Mesodermal cell (in vitro differentiated cells): ENCODE results near the gene PLEKHA7.

ENCODE experiments used
- H3K27ac ChIP-seq: 2 replicates; pipeline ENCODE4 v1.7.0; 2013; ENCODE audit warnings: mild to moderate bottlenecking, low read depth, low read length, moderate library complexity; ENCODE audit not compliant: severe bottlenecking
- H3K36me3 ChIP-seq: 2 replicates; pipeline ENCODE4 v1.7.1; 2013; ENCODE audit warnings: mild to moderate bottlenecking, low read length, moderate library complexity; ENCODE audit not compliant: control insufficient read depth, insufficient read depth
- H3K4me1 ChIP-seq: one replicate; pipeline ENCODE4 v1.7.1; 2013; ENCODE audit warnings: mild to moderate bottlenecking, low read length; ENCODE audit not compliant: insufficient read depth, control insufficient read depth, poor library complexity, severe bottlenecking
- H3K4me3 ChIP-seq: 2 replicates; pipeline ENCODE4 v1.7.0; 2013; ENCODE audit warnings: low read length, control low read depth, mild to moderate bottlenecking; ENCODE audit not compliant: insufficient read depth, poor library complexity, severe bottlenecking; ENCODE audit errors: extremely low read depth
- H3K9me3 ChIP-seq: 2 replicates; pipeline ENCODE4 v1.7.1; 2013; ENCODE audit warnings: mild to moderate bottlenecking, low read length, moderate library complexity; ENCODE audit not compliant: control insufficient read depth
- WGBS, 2 experiments: methylation state at CpG; one replicate each; pipeline ENCODE4 v1.1.5; 2013; ENCODE audit warnings: missing lambda C conversion rate in 2 of 2; ENCODE audit not compliant: insufficient coverage in 2 of 2; 5-methylcytosine and 5-hydroxymethylcytosine counted together

The PLEKHA7 gene

GRCh38 chr11:16807306-16807705, 206.9 kb downstream of the PLEKHA7 start:
- Histone ChIP-seq H3K27ac (no peak overlapping the region), H3K36me3 (peaks cover 9% of the 10 kb centered on the region), H3K9me3 (no peaks in the 10 kb centered on the region), H3K4me1 (no peaks in the 10 kb centered on the region), H3K4me3 (no peak overlapping the region)
- WGBS, 2 experiments, result 80 to 94% methylated on average over 1 to 3 of the region's 3 CpGs

- Histone ChIP-seq H3K27ac (no peak overlapping the region), H3K4me3 (no peak overlapping the region), H3K36me3 (peaks cover 9% of the 10 kb centered on the region), H3K9me3 (no peaks in the 10 kb centered on the region), H3K4me1 (no peaks in the 10 kb centered on the region)
- 86 to 91% methylated on average over 10 to 11 of the region's 11 CpGs for WGBS, 2 experiments
Observed at GRCh38 chr11:16806791-16807190, 207.4 kb downstream of the PLEKHA7 start.

GRCh38 chr11:16805938-16806337, 208.3 kb downstream of the PLEKHA7 start:
- H3K9me3 ChIP-seq, result no peaks in the 10 kb centered on the region
- peaks cover 9% of the 10 kb centered on the region for H3K36me3 ChIP-seq
- H3K4me1 ChIP-seq, result peaks cover 1% of the 10 kb centered on the region
- 82 to 95% methylated on average over 3 to 4 of the region's 8 CpGs for WGBS, 2 experiments
- no peak overlapping the region for H3K4me3 ChIP-seq
- no peak overlapping the region for H3K27ac ChIP-seq

- Histone ChIP-seq H3K36me3 (peaks cover 9% of the 10 kb centered on the region), H3K27ac (no peak overlapping the region), H3K9me3 (no peaks in the 10 kb centered on the region), H3K4me3 (no peak overlapping the region), H3K4me1 (peaks cover 16% of the 10 kb centered on the region)
- WGBS, 2 experiments, result 97 to 100% methylated on average over 3 to 5 of the region's 7 CpGs
Observed at GRCh38 chr11:16804104-16804947, 209.9 kb downstream of the PLEKHA7 start.

GRCh38 chr11:16801288-16801980, 212.8 kb downstream of the PLEKHA7 start:
- H3K36me3 ChIP-seq, result peaks cover 11% of the 10 kb centered on the region
- 92% methylated on average over 8 to 9 of the region's 10 CpGs for WGBS, 2 experiments
- no peak overlapping the region for H3K27ac ChIP-seq

GRCh38 chr11:16800382-16800781, 213.8 kb downstream of the PLEKHA7 start:
- no peak overlapping the region for H3K4me3 ChIP-seq
- H3K27ac ChIP-seq, result no peak overlapping the region
- H3K4me1 ChIP-seq, result peaks cover 16% of the 10 kb centered on the region
- H3K36me3 ChIP-seq, result peaks cover 11% of the 10 kb centered on the region
- no peaks in the 10 kb centered on the region for H3K9me3 ChIP-seq

More at GRCh38 chr11:16801288-16801980, 212.8 kb downstream of the PLEKHA7 start:
- Histone ChIP-seq H3K4me1 (peaks cover 16% of the 10 kb centered on the region), H3K4me3 (no peak overlapping the region), H3K9me3 (no peaks in the 10 kb centered on the region)

- no peaks in the 10 kb centered on the region for H3K9me3 ChIP-seq
- H3K27ac ChIP-seq, result no peak overlapping the region
- peaks cover 10% of the 10 kb centered on the region for H3K36me3 ChIP-seq
Observed at GRCh38 chr11:16799890-16800289, 214.3 kb downstream of the PLEKHA7 start.

GRCh38 chr11:16799221-16799620, 215.0 kb downstream of the PLEKHA7 start:
- Histone ChIP-seq H3K27ac (no peak overlapping the region), H3K36me3 (peaks cover 8% of the 10 kb centered on the region), H3K9me3 (no peaks in the 10 kb centered on the region), H3K4me1 (peaks cover 23% of the 10 kb centered on the region), H3K4me3 (no peak overlapping the region)
- WGBS, 2 experiments, result no CpG with 5 or more reads among the region's 1 CpG

More at GRCh38 chr11:16799890-16800289, 214.3 kb downstream of the PLEKHA7 start:
- no peak overlapping the region for H3K4me3 ChIP-seq
- H3K4me1 ChIP-seq, result peaks cover 21% of the 10 kb centered on the region

- WGBS, 2 experiments, result 91 to 92% methylated on average over 1 of the region's 3 CpGs
- Histone ChIP-seq H3K9me3 (no peaks in the 10 kb centered on the region), H3K4me3 (no peak overlapping the region), H3K27ac (no peak overlapping the region), H3K36me3 (peaks cover 3% of the 10 kb centered on the region), H3K4me1 (peaks cover 26% of the 10 kb centered on the region)
Observed at GRCh38 chr11:16797776-16798175, 216.4 kb downstream of the PLEKHA7 start.

GRCh38 chr11:16796311-16796710, 217.9 kb downstream of the PLEKHA7 start:
- no peak overlapping the region for H3K27ac ChIP-seq
- H3K36me3 ChIP-seq, result peaks cover 2% of the 10 kb centered on the region
- H3K4me1 ChIP-seq, result peaks cover 40% of the 10 kb centered on the region
- no peak overlapping the region for H3K4me3 ChIP-seq
- 82 to 100% methylated on average over 1 of the region's 4 CpGs for WGBS, 2 experiments
- H3K9me3 ChIP-seq, result no peaks in the 10 kb centered on the region

GRCh38 chr11:16795146-16795545, 219.1 kb downstream of the PLEKHA7 start:
- H3K36me3 ChIP-seq, result peaks cover 2% of the 10 kb centered on the region
- H3K4me3 ChIP-seq, result no peak overlapping the region
- H3K9me3 ChIP-seq, result no peaks in the 10 kb centered on the region
- 94 to 97% methylated on average over 5 of the region's 8 CpGs for WGBS, 2 experiments
- peaks cover 36% of the 10 kb centered on the region for H3K4me1 ChIP-seq
- H3K27ac ChIP-seq, result no peak overlapping the region
